Smooth muscle cell (in vitro differentiated cells): ENCODE measurements around the gene RPIA. TPM values are rescaled to one million over a fixed set of nuclear protein-coding genes. Genes with fewer than 3 reads are reported as not detected.

Experiments used
- DNase-seq: peaks from one replicate; lab custom pipeline; 2025; ENCODE audit not compliant: unreplicated experiment; lab: John Stamatoyannopoulos, UW
- H2AFZ ChIP-seq: fragments of 200-600 bp; sonication (generic); 2 replicates; pipeline ENCODE4 v1.6.0; 2016; ENCODE audit warnings: antibody characterized with exemption, low read depth, mild to moderate bottlenecking
- H3F3A ChIP-seq: fragments of 200-600 bp; sonication (generic); 2 replicates; pipeline ENCODE4 v1.6.0; 2017; ENCODE audit warnings: antibody characterized with exemption, low read depth
- H3K27ac ChIP-seq: fragments of 200-600 bp; sonication (generic); 2 replicates; pipeline ENCODE4 v1.5.1; 2016; ENCODE audit warnings: low read depth, mild to moderate bottlenecking
- H3K27me3 ChIP-seq: fragments of 200-600 bp; sonication (generic); 2 replicates; pipeline ENCODE4 v1.6.1; 2016; ENCODE audit warnings: low read depth, mild to moderate bottlenecking
- H3K36me3 ChIP-seq: fragments of 200-600 bp; sonication (generic); 2 replicates; pipeline ENCODE4 v1.5.1; 2016; ENCODE audit warnings: low read depth
- H3K4me1 ChIP-seq: fragments of 200-600 bp; sonication (generic); 2 replicates; pipeline ENCODE4 v1.5.1; 2016; ENCODE audit warnings: low read depth
- H3K4me2 ChIP-seq: fragments of 200-600 bp; sonication (generic); 2 replicates; pipeline ENCODE4 v1.6.0; 2016; ENCODE audit warnings: mild to moderate bottlenecking
- H3K4me3 ChIP-seq: fragments of 200-600 bp; sonication (generic); 2 replicates; pipeline ENCODE4 v1.5.1; 2016; ENCODE audit warnings: mild to moderate bottlenecking
- H3K79me2 ChIP-seq: fragments of 200-600 bp; sonication (generic); 2 replicates; pipeline ENCODE4 v1.6.0; 2016; ENCODE audit warnings: low read depth, mild to moderate bottlenecking
- H3K9ac ChIP-seq: fragments of 200-600 bp; sonication (generic); 2 replicates; pipeline ENCODE4 v1.6.0; 2016; ENCODE audit warnings: low read depth
- H3K9me3 ChIP-seq: fragments of 200-600 bp; sonication (generic); replicated peaks from 2 replicates; pipeline ENCODE4 v1.5.1; 2016; ENCODE audit warnings: low read depth
- H4K20me1 ChIP-seq: fragments of 200-600 bp; sonication (generic); 2 replicates; pipeline ENCODE4 v1.6.0; 2016; ENCODE audit warnings: low read depth
- WGBS: methylation state at CpG from one replicate; pipeline ENCODE4 v1.1.7; 2016; ENCODE audit warnings: low lambda C conversion rate; 5-methylcytosine and 5-hydroxymethylcytosine counted together
- polyA plus RNA-seq: library from polyadenylated mRNA; unstranded; fragments of >200 nt; fragmentation: Nextera tagmentation; extraction: Ambion mirVana; gene quantifications from 2 replicates; pipeline ENCODE4 v1.2.1, GENCODE V29; 2016
- total RNA-seq: library from RNA; depleted of rRNA; stranded (reverse); fragments of >200 nt; gene quantifications from 2 replicates; pipeline ENCODE4 v1.2.3, GENCODE V29; 2014
- TF ChIP-seq, protein P1 (sequence below): fragments of 200-600 bp; sonication (generic); IDR thresholded peaks from 2 replicates; pipeline ENCODE4 v1.5.1; 2017; ENCODE audit warnings: borderline replicate concordance, mild to moderate bottlenecking, antibody characterized with exemption; ENCODE audit not compliant: insufficient read depth, poor library complexity, severe bottlenecking

Gene RPIA
- total and polyA plus RNA-seq, 2 experiments from 2014 or later = 8.9 to 9.9 TPM

DNA sequence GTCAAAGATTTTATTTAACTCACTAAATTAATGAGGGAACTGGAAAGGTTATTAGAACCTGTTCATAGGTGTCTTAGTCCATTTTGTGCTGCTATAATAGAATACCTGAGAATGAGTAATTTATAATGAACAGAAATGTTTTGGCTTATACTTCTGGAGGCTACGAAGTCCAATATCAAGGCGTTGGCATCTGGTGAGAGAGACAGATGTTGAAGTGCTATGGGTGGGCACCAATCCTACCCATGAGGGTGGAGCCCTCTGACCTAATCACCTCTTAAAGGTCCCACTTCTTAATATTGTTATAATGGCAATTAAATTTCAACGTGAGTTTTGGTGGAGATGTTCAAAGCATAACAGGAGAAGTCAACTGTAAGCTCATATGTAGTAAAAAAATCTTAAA is 5.1 kb downstream of the RPIA start:
- H3K4me1 ChIP-seq = peaks cover 7% of the 10 kb centered on the region
- H4K20me1 ChIP-seq = peaks cover 39% of the 10 kb centered on the region
- no peak overlapping the region for H2AFZ ChIP-seq
- no peak overlapping the region for H3K4me2 ChIP-seq
- H3K79me2 ChIP-seq = peaks cover 49% of the 10 kb centered on the region
- H3K9ac ChIP-seq = no peak overlapping the region
- no peaks in the 10 kb centered on the region for H3K9me3 ChIP-seq
- WGBS = 97% methylated on average over 3 of the region's 3 CpGs
- H3K27me3 ChIP-seq = no peaks in the 10 kb centered on the region
- no peak overlapping the region for H3K4me3 ChIP-seq
- TF ChIP-seq, protein P1, sequence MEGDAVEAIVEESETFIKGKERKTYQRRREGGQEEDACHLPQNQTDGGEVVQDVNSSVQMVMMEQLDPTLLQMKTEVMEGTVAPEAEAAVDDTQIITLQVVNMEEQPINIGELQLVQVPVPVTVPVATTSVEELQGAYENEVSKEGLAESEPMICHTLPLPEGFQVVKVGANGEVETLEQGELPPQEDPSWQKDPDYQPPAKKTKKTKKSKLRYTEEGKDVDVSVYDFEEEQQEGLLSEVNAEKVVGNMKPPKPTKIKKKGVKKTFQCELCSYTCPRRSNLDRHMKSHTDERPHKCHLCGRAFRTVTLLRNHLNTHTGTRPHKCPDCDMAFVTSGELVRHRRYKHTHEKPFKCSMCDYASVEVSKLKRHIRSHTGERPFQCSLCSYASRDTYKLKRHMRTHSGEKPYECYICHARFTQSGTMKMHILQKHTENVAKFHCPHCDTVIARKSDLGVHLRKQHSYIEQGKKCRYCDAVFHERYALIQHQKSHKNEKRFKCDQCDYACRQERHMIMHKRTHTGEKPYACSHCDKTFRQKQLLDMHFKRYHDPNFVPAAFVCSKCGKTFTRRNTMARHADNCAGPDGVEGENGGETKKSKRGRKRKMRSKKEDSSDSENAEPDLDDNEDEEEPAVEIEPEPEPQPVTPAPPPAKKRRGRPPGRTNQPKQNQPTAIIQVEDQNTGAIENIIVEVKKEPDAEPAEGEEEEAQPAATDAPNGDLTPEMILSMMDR = no peak
- H3K36me3 ChIP-seq = no peaks in the 10 kb centered on the region
- H3F3A ChIP-seq = no peaks in the 10 kb centered on the region
- DNase-seq = no peak
- no peak overlapping the region for H3K27ac ChIP-seq

DNA sequence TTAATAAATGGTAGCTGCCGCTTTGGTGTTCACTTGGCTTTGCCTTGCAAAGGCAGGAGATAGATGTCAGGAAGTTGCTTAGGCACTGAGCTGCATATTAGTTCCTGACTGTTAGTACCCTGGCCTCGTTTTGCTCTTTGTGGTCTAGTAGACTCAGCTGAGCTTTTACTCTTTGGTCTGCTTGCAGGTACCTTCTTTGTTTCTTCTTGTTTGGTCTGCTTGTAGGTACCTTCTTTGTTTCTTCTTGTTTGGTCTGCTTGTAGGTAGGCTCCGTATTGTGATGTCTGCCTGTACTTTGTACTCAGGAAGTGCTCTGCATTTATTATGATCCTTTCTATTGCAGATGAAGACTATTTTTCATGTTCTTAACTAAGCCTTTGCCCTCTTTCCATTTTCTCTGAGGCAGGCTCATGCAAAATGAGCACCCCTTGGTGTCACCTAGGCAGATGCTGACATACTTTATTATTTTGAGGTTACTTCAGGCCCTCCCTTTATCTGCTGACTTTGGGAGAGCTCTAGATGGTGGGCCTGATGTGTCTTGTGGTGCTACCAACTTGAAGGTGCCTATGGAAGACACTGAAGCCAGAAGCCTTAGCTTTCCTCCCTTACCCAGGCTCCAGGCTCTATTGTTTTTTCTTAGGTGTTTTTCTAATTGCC is 6.0 kb downstream of the RPIA start:
- peaks cover 38% of the 10 kb centered on the region for H4K20me1 ChIP-seq
- peaks cover 44% of the 10 kb centered on the region for H3K79me2 ChIP-seq
- no peak overlapping the region for H3K4me2 ChIP-seq
- no peaks in the 10 kb centered on the region for H3K9me3 ChIP-seq
- peaks cover 4% of the 10 kb centered on the region for H3K4me1 ChIP-seq
- H3K36me3 ChIP-seq = no peaks in the 10 kb centered on the region
- no peak overlapping the region for H3K4me3 ChIP-seq
- 95% methylated on average over 3 of the region's 3 CpGs for WGBS
- no peaks in the 10 kb centered on the region for H3F3A ChIP-seq
- H3K9ac ChIP-seq = no peak overlapping the region
- H3K27ac ChIP-seq = no peak overlapping the region
- no peaks in the 10 kb centered on the region for H3K27me3 ChIP-seq
- no peak overlapping the region for H2AFZ ChIP-seq
- TF ChIP-seq, protein P1 = no peak
- DNase-seq = no peak

DNA sequence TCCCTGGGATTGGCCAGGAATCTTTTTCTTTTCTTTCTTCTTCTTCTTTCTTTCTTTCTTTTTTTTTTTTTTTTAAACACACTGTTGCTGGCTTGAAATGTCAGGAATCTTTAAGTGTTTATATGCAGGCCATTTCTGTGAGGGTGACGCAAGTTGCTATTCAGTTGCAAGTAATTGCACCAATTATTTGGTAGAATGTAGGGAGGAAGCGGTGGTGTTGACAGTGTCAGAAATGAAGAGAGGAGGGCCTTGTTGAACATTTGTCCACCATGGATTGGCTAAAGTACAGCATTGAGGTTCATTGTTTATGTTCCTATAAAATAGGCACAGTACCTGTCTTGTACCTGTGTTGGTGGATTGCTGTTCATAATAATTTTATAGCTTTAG is 6.5 kb downstream of the RPIA start:
- TF ChIP-seq, protein P1 = no peak
- Histone ChIP-seq H3K36me3 (no peaks in the 10 kb centered on the region), H4K20me1 (peaks cover 33% of the 10 kb centered on the region), H3K4me3 (no peak overlapping the region), H3K9me3 (no peaks in the 10 kb centered on the region), H3F3A (no peaks in the 10 kb centered on the region), H2AFZ (no peak overlapping the region), H3K4me1 (no peaks in the 10 kb centered on the region), H3K4me2 (no peak overlapping the region), H3K9ac (no peak overlapping the region), H3K27me3 (no peaks in the 10 kb centered on the region), H3K27ac (no peak overlapping the region), H3K79me2 (peaks cover 38% of the 10 kb centered on the region)
- no peak for DNase-seq
- 89% methylated on average over 2 of the region's 2 CpGs for WGBS
